ENCODE measurements around the gene RNF217. TPM values are rescaled to one million over a fixed set of nuclear protein-coding genes. Genes with fewer than 3 reads are reported as not detected.

The RNF217 gene
- total RNA-seq, 1 donor from 2014 or later: 25.5 TPM

- Histone ChIP-seq H3K27me3 (ENCODE audit: low read depth) (no peaks in the 10 kb centered on the region), H3K27ac (no peak overlapping the region), H3K4me3 (no peak overlapping the region), H3K4me1 (no peaks in the 10 kb centered on the region), H3K36me3 (no peaks in the 10 kb centered on the region), H3K9me3 (no peaks in the 10 kb centered on the region)
- TF ChIP-seq CTCF (IDR thresholded peaks at IDR 0.05): no peak
- intact Hi-C loops (cut with DNase I): no loop called here
- ATAC-seq (no peak), DNase-seq (no peak)
These were observed 155.6 kb downstream of the RNF217 start for GRCh38 chr6:125117818-125118217.

- no peak for TF ChIP-seq CTCF (IDR thresholded peaks at IDR 0.05)
- no peak for ATAC-seq
- no peaks in the 10 kb centered on the region for H3K27me3 ChIP-seq (ENCODE audit: low read depth)
These were observed 157.9 kb downstream of the RNF217 start for GRCh38 chr6:125120054-125120590.

GRCh38 chr6:125121894-125122293, 159.7 kb downstream of the RNF217 start:
- no peak for TF ChIP-seq CTCF (IDR thresholded peaks at IDR 0.05)
- no peaks in the 10 kb centered on the region for H3K9me3 ChIP-seq
- intact Hi-C loops (cut with DNase I): no loop called here
- DNase-seq: no peak
- ATAC-seq: no peak
- no peaks in the 10 kb centered on the region for H3K27me3 ChIP-seq (ENCODE audit: low read depth)
- H3K4me3 ChIP-seq: no peak overlapping the region
- no peaks in the 10 kb centered on the region for H3K4me1 ChIP-seq
- H3K27ac ChIP-seq: no peak overlapping the region
- H3K36me3 ChIP-seq: no peaks in the 10 kb centered on the region

More at GRCh38 chr6:125120054-125120590, 157.9 kb downstream of the RNF217 start:
- H3K4me1 ChIP-seq: no peaks in the 10 kb centered on the region
- no peak for DNase-seq
- H3K27ac ChIP-seq: no peak overlapping the region
- no peaks in the 10 kb centered on the region for H3K9me3 ChIP-seq
- no peak overlapping the region for H3K4me3 ChIP-seq
- intact Hi-C loops (cut with DNase I): no loop called here
- no peaks in the 10 kb centered on the region for H3K36me3 ChIP-seq

- intact Hi-C loops (cut with DNase I): no loop called here
- TF ChIP-seq CTCF (IDR thresholded peaks at IDR 0.05): no peak
These were observed 160.8 kb downstream of the RNF217 start for GRCh38 chr6:125123051-125123450.

GRCh38 chr6:125123468-125124048, 161.3 kb downstream of the RNF217 start:
- no peak for DNase-seq
- intact Hi-C loops (cut with DNase I): no loop called here

More at GRCh38 chr6:125123051-125123450, 160.8 kb downstream of the RNF217 start:
- no peaks in the 10 kb centered on the region for H3K9me3 ChIP-seq
- no peaks in the 10 kb centered on the region for H3K36me3 ChIP-seq
- ATAC-seq (no peak), DNase-seq (no peak)
- H3K4me1 ChIP-seq: no peaks in the 10 kb centered on the region
- H3K27ac ChIP-seq: no peak overlapping the region
- no peak overlapping the region for H3K4me3 ChIP-seq
- no peaks in the 10 kb centered on the region for H3K27me3 ChIP-seq (ENCODE audit: low read depth)

More at GRCh38 chr6:125123468-125124048, 161.3 kb downstream of the RNF217 start:
- H3K36me3 ChIP-seq: no peaks in the 10 kb centered on the region
- no peaks in the 10 kb centered on the region for H3K9me3 ChIP-seq
- no peak for ATAC-seq
- no peak overlapping the region for H3K4me3 ChIP-seq
- H3K4me1 ChIP-seq: no peaks in the 10 kb centered on the region
- no peaks in the 10 kb centered on the region for H3K27me3 ChIP-seq (ENCODE audit: low read depth)
- no peak overlapping the region for H3K27ac ChIP-seq
- TF ChIP-seq CTCF (IDR thresholded peaks at IDR 0.05): no peak
